Skeletal muscle tissue (tissue), 4 donors: Measurements from ENCODE around the gene HAUS3. TPM values are rescaled to one million over a fixed set of nuclear protein-coding genes. Genes with fewer than 3 reads are reported as not detected.

Source experiments
- H3K27ac ChIP-seq: one replicate; pipeline ENCODE4 v1.7.0; 2013; ENCODE audit warnings: mild to moderate bottlenecking, low read depth, low read length, inconsistent platforms
- H3K27me3 ChIP-seq, 3 donors: one replicate each; pipeline ENCODE4 v1.7.0; 2013; ENCODE audit warnings: low read length in 3 of 3; ENCODE audit not compliant: control insufficient read depth in 3 of 3, insufficient read depth in 3 of 3
- H3K36me3 ChIP-seq, 3 donors: one replicate each; pipeline ENCODE4 v1.7.0; 2013; ENCODE audit warnings: low read length in 3 of 3; ENCODE audit not compliant: control insufficient read depth in 3 of 3, insufficient read depth in 3 of 3
- H3K4me1 ChIP-seq, 3 donors: one replicate each; pipeline ENCODE4 v1.7.0; 2013; ENCODE audit warnings: low read length in 3 of 3, mild to moderate bottlenecking in 3 of 3; ENCODE audit not compliant: control insufficient read depth in 3 of 3, insufficient read depth in 3 of 3
- H3K4me3 ChIP-seq, 3 donors: one replicate each; pipeline ENCODE4 v1.7.0; 2013; ENCODE audit warnings: low read length in 3 of 3
- H3K9ac ChIP-seq, 3 donors: one replicate each; pipeline ENCODE4 v1.7.0; 2013; ENCODE audit warnings: low read length in 3 of 3, mild to moderate bottlenecking in 3 of 3, moderate library complexity in 2 of 3, low read depth in 1 of 3
- H3K9me3 ChIP-seq, 3 donors: one replicate each; pipeline ENCODE4 v1.7.0; 2013; ENCODE audit warnings: low read length in 3 of 3; ENCODE audit not compliant: control insufficient read depth in 3 of 3
- total RNA-seq: library from RNA; depleted of rRNA; stranded (reverse); fragments of >200 nt; gene quantifications from one replicate; pipeline ENCODE4 v1.2.3, GENCODE V29; 2014
- donor health status: Osteomylitis.

Gene HAUS3
- total RNA-seq, 1 donor from 2014 or later, result 6.8 TPM

DNA sequence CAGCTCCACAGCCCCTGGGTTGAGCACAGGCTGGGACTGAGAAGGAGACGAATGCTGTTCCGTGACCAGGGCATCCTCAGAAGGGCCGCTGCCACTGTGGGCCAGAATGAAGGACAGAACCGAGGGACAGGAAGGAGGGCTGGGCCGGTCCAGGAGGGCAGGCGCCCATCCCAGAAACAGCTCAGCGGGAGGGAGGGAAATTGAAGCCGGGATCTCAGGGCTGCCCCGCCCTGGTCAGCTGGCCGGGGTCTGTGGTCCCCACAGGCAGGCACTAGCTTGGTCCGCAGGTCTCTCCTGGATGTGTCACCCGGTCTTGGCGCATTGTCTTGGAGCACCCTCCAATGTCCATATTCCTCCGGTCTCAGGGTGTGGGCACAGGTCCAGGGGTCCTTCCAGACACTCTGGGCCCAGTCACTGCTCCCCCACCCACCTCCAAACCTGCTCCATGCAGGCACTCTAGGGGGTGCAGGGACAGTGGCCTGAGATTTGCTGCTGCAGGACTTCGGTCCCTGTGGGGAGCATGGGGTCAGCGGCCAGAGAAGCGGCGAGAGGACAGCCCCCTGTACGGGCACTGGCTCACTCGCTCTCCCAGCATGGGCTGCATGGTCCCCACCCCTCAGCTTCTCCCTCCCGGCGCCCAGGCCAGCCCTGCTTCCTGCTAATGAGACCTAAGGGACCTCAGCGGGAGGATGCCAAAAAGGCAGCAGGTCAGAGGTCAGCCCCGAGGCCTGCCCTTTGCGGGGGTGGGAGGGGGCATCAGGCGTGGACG is 43.9 kb upstream of the HAUS3 start:
- Histone ChIP-seq H3K36me3 (no peaks in the 10 kb centered on the region), H3K27me3 (peaks cover 0 to 4% (median 0%) of the 10 kb centered on the region in 3 donors), H3K9me3 (no peaks in the 10 kb centered on the region), H3K9ac (no peak overlapping the region), H3K27ac (no peak overlapping the region), H3K4me1 (no peaks in the 10 kb centered on the region), H3K4me3 (no peak overlapping the region)

DNA sequence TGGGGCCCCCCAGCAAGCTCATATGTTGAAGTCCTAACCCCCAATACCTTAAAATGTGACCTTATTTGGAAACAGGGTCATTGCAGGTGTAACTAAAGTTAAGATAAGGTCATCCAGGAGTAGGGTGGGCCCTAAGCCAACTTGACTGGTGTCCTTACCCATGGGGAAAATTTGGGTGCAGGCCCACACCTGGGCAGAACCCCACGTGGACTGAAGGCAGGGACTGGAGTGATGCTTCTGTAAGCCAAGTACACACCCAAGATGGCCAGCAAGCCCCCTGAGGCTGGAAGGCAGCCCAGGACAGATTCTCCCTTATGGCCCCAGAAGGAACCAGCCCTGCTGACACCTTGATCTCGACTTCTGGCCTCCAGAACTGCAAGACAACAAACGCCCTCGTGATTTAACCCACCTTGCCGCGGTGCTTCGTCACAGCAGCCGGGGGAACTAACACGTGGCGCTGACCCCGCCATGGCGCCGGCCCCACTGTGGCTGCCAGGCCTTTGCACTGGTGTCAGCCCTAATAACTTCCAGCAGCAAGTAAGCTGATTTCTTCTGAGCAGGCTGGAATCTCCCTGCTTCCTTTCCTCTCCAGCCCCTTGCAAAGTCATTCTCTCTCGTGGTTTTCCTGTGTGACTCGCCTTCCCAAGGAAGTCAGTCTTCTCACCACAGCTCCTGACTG is 43.2 kb upstream of the HAUS3 start:
- no peak overlapping the region for H3K4me3 ChIP-seq
- no peaks in the 10 kb centered on the region for H3K4me1 ChIP-seq
- no peak overlapping the region for H3K27ac ChIP-seq
- no peak overlapping the region for H3K9ac ChIP-seq
- H3K9me3 ChIP-seq, result no peaks in the 10 kb centered on the region
- no peaks in the 10 kb centered on the region for H3K36me3 ChIP-seq
- H3K27me3 ChIP-seq, result peaks cover 0 to 4% (median 0%) of the 10 kb centered on the region in 3 donors

DNA sequence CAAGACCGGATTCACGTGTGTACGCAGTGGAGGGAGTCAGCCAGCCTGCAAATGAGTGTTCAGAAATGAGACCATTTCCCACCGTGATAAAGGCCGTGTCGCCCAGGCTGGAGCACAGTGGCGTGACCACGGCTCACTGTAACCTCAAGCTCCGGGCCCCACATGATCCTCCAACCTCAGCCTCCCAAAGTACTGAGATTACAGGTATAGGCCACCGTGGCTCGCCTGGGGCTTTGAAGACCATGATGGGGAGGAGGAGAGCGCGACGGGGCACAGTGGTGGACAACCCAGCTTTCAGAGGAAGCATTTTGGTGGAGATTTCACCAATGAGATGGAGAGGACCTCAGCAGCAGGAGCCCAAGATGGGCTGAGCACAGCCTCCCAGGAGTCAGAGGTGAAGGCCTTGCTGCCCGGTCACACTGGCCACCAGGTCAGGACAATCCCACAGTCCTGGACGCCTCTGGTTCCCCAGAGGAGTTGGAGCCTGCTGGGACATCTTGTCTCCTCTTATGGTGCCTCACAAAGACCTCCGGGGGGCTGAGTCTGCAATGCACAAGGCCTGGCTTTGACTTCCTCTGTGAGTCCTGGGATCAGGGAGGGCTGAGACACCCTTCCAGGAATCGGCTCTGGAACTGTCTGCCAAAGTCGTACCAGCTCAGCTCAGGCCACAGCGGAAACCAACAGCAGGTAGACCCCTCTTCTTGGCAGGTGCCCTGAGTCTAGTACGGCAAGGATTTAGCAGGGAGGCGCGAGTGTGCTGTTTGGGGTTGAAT is 42.4 kb upstream of the HAUS3 start:
- Histone ChIP-seq H3K4me1 (no peaks in the 10 kb centered on the region), H3K9me3 (no peaks in the 10 kb centered on the region), H3K27me3 (no peaks in the 10 kb centered on the region), H3K9ac (no peak overlapping the region), H3K36me3 (no peaks in the 10 kb centered on the region), H3K4me3 (no peak overlapping the region), H3K27ac (no peak overlapping the region)

DNA sequence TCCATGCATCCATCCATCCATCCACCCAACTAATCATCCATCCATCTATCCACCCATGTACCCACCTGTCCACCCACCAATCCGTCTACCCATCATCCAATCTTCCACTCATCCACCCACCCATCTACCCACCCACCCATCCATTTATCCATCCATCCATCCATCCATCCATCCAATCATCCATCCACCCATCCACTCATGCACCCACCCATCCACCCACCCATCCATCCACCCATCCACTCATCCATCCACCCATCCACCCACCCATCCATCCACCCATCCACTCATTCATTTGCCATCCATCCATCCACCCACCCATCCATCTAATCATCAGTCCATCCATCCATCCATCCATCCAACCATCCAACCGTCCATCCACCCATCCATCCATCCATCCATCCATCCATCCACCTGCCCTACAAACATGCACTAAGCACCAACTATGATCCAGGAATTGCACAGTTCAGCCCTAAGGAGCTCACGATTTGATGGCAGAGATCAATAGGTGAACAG is 41.3 kb upstream of the HAUS3 start:
- Histone ChIP-seq H3K9ac (no peak overlapping the region), H3K36me3 (no peaks in the 10 kb centered on the region), H3K9me3 (no peaks in the 10 kb centered on the region), H3K4me1 (no peaks in the 10 kb centered on the region), H3K27ac (no peak overlapping the region), H3K27me3 (no peaks in the 10 kb centered on the region), H3K4me3 (no peak overlapping the region)

DNA sequence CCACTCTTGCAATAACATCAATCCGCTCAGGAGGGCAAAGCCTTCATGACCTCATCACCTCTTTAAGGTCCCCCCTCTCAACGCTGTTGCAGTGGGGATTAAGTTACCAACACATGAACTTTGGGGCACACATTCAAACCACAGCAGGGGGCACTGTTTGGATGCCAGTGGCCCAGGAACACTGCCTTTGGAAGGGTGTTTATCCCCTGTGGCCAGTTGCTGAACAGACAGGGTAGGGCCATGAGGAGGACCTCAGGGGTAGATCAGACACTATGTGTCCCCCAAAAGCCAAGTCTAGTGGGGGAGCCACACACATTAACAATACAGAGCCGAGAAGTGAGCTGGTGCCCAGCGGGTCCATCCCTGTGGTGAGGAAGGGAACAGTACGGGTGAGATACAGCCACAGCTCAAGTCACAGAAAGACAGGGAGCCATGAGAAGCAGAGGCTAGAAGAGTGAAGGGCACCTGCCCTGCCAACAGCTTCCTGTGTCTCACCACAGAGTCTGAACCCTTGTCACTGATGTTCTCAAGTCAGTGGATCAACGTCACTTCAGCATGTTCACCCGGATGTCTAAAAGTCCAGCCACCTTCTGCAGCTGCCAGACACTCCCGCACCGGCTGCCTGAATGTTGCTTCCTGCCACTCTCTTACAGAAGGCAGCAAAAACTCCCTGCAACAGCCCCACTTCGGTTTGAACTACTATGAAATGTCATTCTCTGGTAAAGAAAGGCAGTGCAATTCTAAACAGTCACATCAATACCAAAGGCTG is 39.8 kb upstream of the HAUS3 start:
- H3K36me3 ChIP-seq, result no peaks in the 10 kb centered on the region
- no peak overlapping the region for H3K9ac ChIP-seq
- no peaks in the 10 kb centered on the region for H3K4me1 ChIP-seq
- no peak overlapping the region for H3K27ac ChIP-seq
- no peak overlapping the region for H3K4me3 ChIP-seq
- H3K27me3 ChIP-seq, result no peaks in the 10 kb centered on the region
- H3K9me3 ChIP-seq, result no peaks in the 10 kb centered on the region

DNA sequence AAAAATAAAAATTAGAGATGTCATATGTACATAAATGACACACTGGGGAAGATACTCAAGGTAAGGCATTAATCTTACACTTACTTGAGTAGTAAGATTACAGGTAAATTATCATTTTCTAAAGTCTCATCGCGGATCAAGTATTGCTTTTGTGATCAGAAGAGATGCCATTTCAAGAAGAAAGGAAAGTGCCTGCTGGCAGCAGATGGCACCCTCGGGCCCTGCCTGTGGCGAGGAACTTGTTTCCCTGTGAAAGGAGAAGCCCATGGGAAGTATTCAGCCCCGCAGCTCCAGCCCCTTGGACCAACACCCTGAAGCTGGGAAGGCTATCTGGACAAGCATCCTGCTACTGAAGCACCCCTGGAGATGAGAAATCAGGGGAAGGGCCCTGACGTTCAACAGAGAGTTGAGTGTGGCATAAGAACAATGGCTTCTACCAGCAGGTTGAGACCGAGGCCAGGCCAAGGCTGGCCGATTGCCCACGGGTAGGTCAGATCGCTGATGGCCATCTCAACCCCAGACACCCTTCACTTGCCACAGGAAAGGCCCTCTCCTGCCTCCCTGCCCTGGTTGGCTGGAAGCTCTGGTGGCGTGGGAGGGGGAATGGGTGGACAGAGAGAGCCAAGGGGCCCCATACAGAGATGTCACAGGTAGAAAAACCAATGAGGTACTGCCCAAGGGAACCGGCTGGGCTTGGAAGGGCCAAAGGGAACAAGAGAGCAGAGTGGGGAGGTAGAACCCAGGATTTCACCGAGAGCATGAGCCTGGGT is 38.8 kb upstream of the HAUS3 start:
- Histone ChIP-seq H3K9ac (no peak overlapping the region), H3K4me3 (no peak overlapping the region), H3K27ac (no peak overlapping the region), H3K4me1 (no peaks in the 10 kb centered on the region), H3K9me3 (no peaks in the 10 kb centered on the region), H3K36me3 (no peaks in the 10 kb centered on the region), H3K27me3 (no peaks in the 10 kb centered on the region)

DNA sequence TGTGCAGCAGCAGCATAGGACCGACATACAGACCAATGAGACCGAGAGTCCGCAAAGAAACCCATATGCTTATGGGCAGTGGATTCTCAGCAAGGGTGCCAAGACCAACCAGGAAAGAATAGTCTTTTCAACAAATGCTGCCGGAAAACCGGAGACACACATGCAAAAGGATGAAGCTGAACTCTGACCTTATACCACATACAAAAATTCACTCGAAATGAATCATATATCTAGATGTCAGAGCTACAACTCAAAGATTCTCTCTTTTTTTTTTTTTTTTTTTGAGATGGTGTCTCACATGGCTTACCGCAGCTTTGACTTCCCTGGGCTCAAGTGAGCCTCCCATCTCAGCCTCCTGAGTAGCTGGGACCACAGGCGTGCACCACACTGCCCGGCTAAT is 36.0 kb upstream of the HAUS3 start:
- Histone ChIP-seq H3K4me3 (no peak overlapping the region), H3K27ac (no peak overlapping the region), H3K27me3 (no peaks in the 10 kb centered on the region), H3K9ac (no peak overlapping the region), H3K9me3 (no peaks in the 10 kb centered on the region), H3K36me3 (no peaks in the 10 kb centered on the region), H3K4me1 (no peaks in the 10 kb centered on the region)

DNA sequence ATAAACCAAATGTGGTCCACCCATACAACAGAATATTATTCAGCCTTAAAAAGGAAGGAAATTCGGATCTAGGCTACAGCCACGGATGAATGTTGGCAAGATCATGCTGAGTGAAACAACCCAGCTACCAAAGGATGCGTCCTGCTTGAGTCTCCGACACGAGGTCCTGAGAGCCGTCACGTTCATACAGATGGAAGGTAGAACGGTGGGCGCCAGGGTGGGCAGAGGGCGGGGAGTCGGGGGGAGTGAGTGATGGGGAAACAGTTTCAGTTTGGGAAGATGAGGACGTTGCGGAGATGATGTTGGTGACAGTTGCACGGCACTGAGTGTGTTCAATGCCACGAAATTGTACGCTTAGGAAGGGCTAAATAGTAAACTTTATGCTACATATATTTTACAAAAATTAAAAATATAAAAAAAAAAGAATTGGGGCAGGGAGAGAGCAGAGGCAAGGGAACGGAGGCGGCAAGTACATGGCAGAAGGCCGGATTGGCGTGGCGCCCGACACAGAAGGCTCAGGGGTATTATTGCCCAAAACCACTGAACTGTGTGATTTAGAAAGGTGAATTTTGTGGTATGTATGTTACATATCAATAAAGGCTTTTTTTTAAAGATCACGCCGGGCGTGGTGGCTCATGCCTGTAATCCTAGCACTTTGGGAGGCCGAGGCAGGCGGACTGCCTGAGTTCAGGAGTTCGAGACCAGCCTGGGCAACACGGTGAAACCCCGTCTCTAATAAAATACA is 34.8 kb upstream of the HAUS3 start:
- no peaks in the 10 kb centered on the region for H3K9me3 ChIP-seq
- no peak overlapping the region for H3K27ac ChIP-seq
- no peak overlapping the region for H3K4me3 ChIP-seq
- H3K4me1 ChIP-seq, result peaks cover 5 to 8% (median 7%) of the 10 kb centered on the region in 3 donors
- H3K27me3 ChIP-seq, result no peaks in the 10 kb centered on the region
- H3K9ac ChIP-seq, result no peak overlapping the region
- H3K36me3 ChIP-seq, result no peaks in the 10 kb centered on the region
